B cell (primary cell): ENCODE measurements around the gene GJC1. TPM values are rescaled to one million over a fixed set of nuclear protein-coding genes. Genes with fewer than 3 reads are reported as not detected.

Experiments used
- ATAC-seq: fragments of 200-7000 bp; cut with Tn5 transposase; one replicate; pipeline ENCODE4 v1.10.0; 2021; ENCODE audit warnings: low read depth, mild to moderate bottlenecking, moderate number of reproducible peaks, moderate library complexity
- CTCF ChIA-PET: fragments of 350-600 bp; sonication (Branson Sonifier 250); formaldehyde crosslinking; loops from one replicate; lab custom pipeline; 2021; ENCODE audit warnings: antibody characterized with exemption, inconsistent platforms; lab: Charles Lee
- POLR2A ChIA-PET: fragments of 350-600 bp; sonication (Branson Sonifier 250); formaldehyde crosslinking; loops from one replicate; lab custom pipeline; 2021; ENCODE audit warnings: antibody characterized with exemption; lab: Charles Lee
- DNase-seq: peaks from one replicate; pipeline ENCODE4 v3.0.0; 2013
- H2AFZ ChIP-seq: 2 replicates; pipeline ENCODE4 v1.6.1; 2012; ENCODE audit warnings: mild to moderate bottlenecking, low read depth, low read length; ENCODE audit not compliant: insufficient read depth, poor library complexity, severe bottlenecking
- H3K27ac ChIP-seq, 2 donors: 1 replicate in 1 of 2; 2 replicates in 1 of 2; pipeline ENCODE4 v1.5.1; 2012 to 2013; ENCODE audit warnings: low read length in 2 of 2, mild to moderate bottlenecking in 2 of 2, moderate library complexity in 1 of 2
- H3K27me3 ChIP-seq, 4 experiments: fragments of 200-600 bp in 1 of 4; sonication (generic) in 1 of 4; replicated peaks in 1 of 4; 1 replicate in 2 of 4; 2 replicates in 2 of 4; pipeline versions ENCODE4 v1.6.1 to v1.7.0; 2013 to 2016; ENCODE audit warnings: low read length in 3 of 4, mild to moderate bottlenecking in 2 of 4, mixed read lengths in 1 of 4, moderate library complexity in 1 of 4; ENCODE audit not compliant: insufficient read depth in 4 of 4, control insufficient read depth in 3 of 4; ENCODE audit errors: control extremely low read depth in 1 of 4
- H3K36me3 ChIP-seq, 2 experiments: replicated peaks in 1 of 2; 1 replicate in 1 of 2; 2 replicates in 1 of 2; pipeline versions ENCODE4 v1.6.1 to v1.7.1; 2013; ENCODE audit warnings: low read length in 1 of 2; ENCODE audit not compliant: insufficient read depth in 2 of 2, control insufficient read depth in 1 of 2; ENCODE audit errors: control extremely low read depth in 1 of 2, extremely low read depth in 1 of 2
- H3K4me1 ChIP-seq, 2 donors: fragments of 200-600 bp in 1 of 2; sonication (generic) in 1 of 2; 1 replicate in 1 of 2; 2 replicates in 1 of 2; pipeline versions ENCODE4 v1.5.1 to v1.6.1; 2013 to 2017; ENCODE audit warnings: low read length in 2 of 2; ENCODE audit not compliant: control insufficient read depth in 2 of 2, insufficient read depth in 2 of 2
- H3K4me2 ChIP-seq: replicated peaks from 2 replicates; pipeline ENCODE3; 2012; ENCODE audit warnings: mild to moderate bottlenecking, low read depth, low read length; ENCODE audit not compliant: poor library complexity, severe bottlenecking
- H3K4me3 ChIP-seq, 5 experiments: fragments of 200-600 bp in 1 of 5; sonication (generic) in 1 of 5; 1 replicate in 3 of 5; 2 replicates in 2 of 5; pipeline versions ENCODE4 v1.5.1 to v1.7.0; 2011 to 2016; ENCODE audit warnings: low read length in 4 of 5, mild to moderate bottlenecking in 4 of 5, low read depth in 2 of 5, control low read depth in 1 of 5, moderate library complexity in 1 of 5; ENCODE audit not compliant: insufficient read depth in 1 of 5; ENCODE audit errors: control extremely low read depth in 1 of 5, extremely low read depth in 1 of 5
- H3K79me2 ChIP-seq: fragments of 200-600 bp; sonication (generic); one replicate; pipeline ENCODE4 v1.6.0; 2016; ENCODE audit warnings: low read length; ENCODE audit not compliant: control insufficient read depth, insufficient read depth
- H3K9ac ChIP-seq: fragments of 200-600 bp; sonication (generic); 2 replicates; pipeline ENCODE4 v1.6.1; 2017; ENCODE audit warnings: mild to moderate bottlenecking, low read length, moderate library complexity
- H3K9me3 ChIP-seq, 3 donors: one replicate each; pipeline versions ENCODE4 v1.6.1 to v1.7.1; 2013; ENCODE audit warnings: low read length in 2 of 3; ENCODE audit not compliant: control insufficient read depth in 2 of 3, insufficient read depth in 1 of 3; ENCODE audit errors: control extremely low read depth in 1 of 3
- H4K20me1 ChIP-seq: 2 replicates; pipeline ENCODE4 v1.6.0; 2012; ENCODE audit warnings: mild to moderate bottlenecking, low read length; ENCODE audit not compliant: insufficient read depth, control insufficient read depth, poor library complexity, severe bottlenecking
- H3K27ac Mint-ChIP-seq: one replicate; pipeline ENCODE4 v1.8.0; 2021; ENCODE audit warnings: mixed read lengths
- H3K27me3 Mint-ChIP-seq: one replicate; pipeline ENCODE4 v1.8.0; 2021; ENCODE audit warnings: mixed read lengths
- H3K4me1 Mint-ChIP-seq: one replicate; pipeline ENCODE4 v1.8.0; 2021; ENCODE audit warnings: mixed read lengths
- H3K4me3 Mint-ChIP-seq: one replicate; pipeline ENCODE4 v1.8.0; 2021; ENCODE audit warnings: mixed read lengths
- H3K9me3 Mint-ChIP-seq: one replicate; pipeline ENCODE4 v1.8.0; 2022; ENCODE audit warnings: mixed read lengths; ENCODE audit not compliant: insufficient read depth
- EZH2 ChIP-seq: IDR thresholded peaks from 2 replicates; pipeline ENCODE4 v1.6.1; 2012; ENCODE audit warnings: borderline replicate concordance, low read depth, mild to moderate bottlenecking, moderate library complexity, low read length; ENCODE audit not compliant: insufficient read depth, poor library complexity, severe bottlenecking
- WGBS: methylation state at CpG from one replicate; pipeline ENCODE4 v1.1.5; 2013; ENCODE audit warnings: missing lambda C conversion rate; ENCODE audit not compliant: insufficient coverage; 5-methylcytosine and 5-hydroxymethylcytosine counted together
- intact Hi-C: fragments of 100-400 bp; cut with micrococcal nuclease; formaldehyde crosslinking; loops from one replicate; pipeline ENCODE4 v1.10.0; 2022
- polyA plus RNA-seq: library from polyadenylated mRNA; depleted of rRNA; stranded (reverse); fragments of >200 nt; gene quantifications from 2 replicates; pipeline ENCODE4 v1.2.3, GENCODE V29; 2012
- total RNA-seq, 2 donors: library from RNA; stranded (reverse); fragments of 120-200 nt in 1 of 2; gene quantifications; 1 replicate in 1 of 2; 2 replicates in 1 of 2; pipeline versions ENCODE4 v1.2.3 to v1.2.4, GENCODE V29; 2013 to 2022
- TF ChIP-seq, protein P1 (sequence below): fragments of 200-600 bp; IDR thresholded peaks from one replicate; pipeline ENCODE4 v1.8.0; 2022; ENCODE audit warnings: antibody characterized with exemption, mild to moderate bottlenecking

GJC1 gene
- total and polyA plus RNA-seq, 2 donors (not counting 1 experiment from before 2014, with no cell fraction given): not detected

DNA sequence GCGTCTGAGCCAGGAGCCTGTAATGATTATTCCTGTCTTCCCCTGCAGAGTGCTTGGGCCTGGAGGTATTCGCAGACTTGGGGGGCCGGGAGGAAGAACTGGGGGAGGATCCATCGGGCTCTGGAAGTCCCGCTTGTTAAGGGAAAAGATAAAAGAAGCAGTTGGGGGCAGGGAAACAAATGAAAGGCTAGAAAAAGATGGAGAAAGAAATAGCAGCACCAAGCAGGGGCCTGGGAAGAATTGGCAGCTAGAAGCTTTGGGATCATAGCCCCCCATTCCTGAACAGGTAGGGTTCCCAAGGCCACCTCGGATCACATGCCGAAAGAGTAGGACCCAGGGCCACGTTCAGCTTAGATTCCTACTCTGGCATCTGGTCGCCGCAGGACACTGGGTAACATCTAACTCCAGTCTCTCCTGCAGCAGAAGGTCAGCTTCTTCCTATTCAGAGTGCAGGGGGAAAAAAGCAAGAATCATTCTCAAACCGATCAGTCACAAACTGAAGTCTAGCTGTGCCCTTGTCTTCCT, 47.7 kb downstream of the GJC1 start:
- CTCF ChIA-PET: interaction anchor here (1.2 to 2.2 kb wide), 4 partner anchors 81 to 96 kb away, joined by 3 to 6 read pairs (median 6); no protein-coding TSS in a partner anchor

More for the DNA sequence above, 47.7 kb downstream of the GJC1 start:
- no peaks in the 10 kb centered on the region for H4K20me1 ChIP-seq
- ATAC-seq (no peak), DNase-seq (no peak)
- TF ChIP-seq, protein P1, sequence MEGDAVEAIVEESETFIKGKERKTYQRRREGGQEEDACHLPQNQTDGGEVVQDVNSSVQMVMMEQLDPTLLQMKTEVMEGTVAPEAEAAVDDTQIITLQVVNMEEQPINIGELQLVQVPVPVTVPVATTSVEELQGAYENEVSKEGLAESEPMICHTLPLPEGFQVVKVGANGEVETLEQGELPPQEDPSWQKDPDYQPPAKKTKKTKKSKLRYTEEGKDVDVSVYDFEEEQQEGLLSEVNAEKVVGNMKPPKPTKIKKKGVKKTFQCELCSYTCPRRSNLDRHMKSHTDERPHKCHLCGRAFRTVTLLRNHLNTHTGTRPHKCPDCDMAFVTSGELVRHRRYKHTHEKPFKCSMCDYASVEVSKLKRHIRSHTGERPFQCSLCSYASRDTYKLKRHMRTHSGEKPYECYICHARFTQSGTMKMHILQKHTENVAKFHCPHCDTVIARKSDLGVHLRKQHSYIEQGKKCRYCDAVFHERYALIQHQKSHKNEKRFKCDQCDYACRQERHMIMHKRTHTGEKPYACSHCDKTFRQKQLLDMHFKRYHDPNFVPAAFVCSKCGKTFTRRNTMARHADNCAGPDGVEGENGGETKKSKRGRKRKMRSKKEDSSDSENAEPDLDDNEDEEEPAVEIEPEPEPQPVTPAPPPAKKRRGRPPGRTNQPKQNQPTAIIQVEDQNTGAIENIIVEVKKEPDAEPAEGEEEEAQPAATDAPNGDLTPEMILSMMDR: no peak
- TF ChIP-seq EZH2: no peak
- H3K27ac ChIP-seq: no peak overlapping the region
- no peaks in the 10 kb centered on the region for H3K79me2 ChIP-seq
- Mint-ChIP-seq H3K27ac (no peak overlapping the region), H3K9me3 (no peaks in the 10 kb centered on the region), H3K4me3 (no peak overlapping the region), H3K4me1 (peaks cover 9% of the 10 kb centered on the region), H3K27me3 (peaks cover 8% of the 10 kb centered on the region)
- POLR2A ChIA-PET: interaction anchor here (0.5 kb wide), 1 partner anchor 92 kb away, joined by 3 read pairs; the partner anchor contains the start of gene CCDC43
- no peaks in the 10 kb centered on the region for H3K36me3 ChIP-seq
- 85% methylated on average over 11 of the region's 11 CpGs for WGBS
- no peak overlapping the region for H3K4me2 ChIP-seq
- no peak overlapping the region for H2AFZ ChIP-seq
- H3K4me3 ChIP-seq: no peak overlapping the region
- H3K9ac ChIP-seq: no peak overlapping the region
- peaks cover 11% of the 10 kb centered on the region in 2 donors for H3K4me1 ChIP-seq
- H3K9me3 ChIP-seq: peaks cover 0 to 8% (median 0%) of the 10 kb centered on the region in 3 donors
- peaks cover 0 to 28% (median 4%) of the 10 kb centered on the region in 4 experiments for H3K27me3 ChIP-seq
- intact Hi-C loops: no loop called here
